HG02678 (cell line): ENCODE measurements around the gene RIT2.

Experiments used
- ATAC-seq: cut with Tn5 transposase; IDR thresholded peaks from one replicate; pipeline ENCODE4 v1.9.1; 2021; ENCODE audit warnings: mild to moderate bottlenecking, moderate library complexity; ENCODE audit not compliant: unreplicated experiment

Gene RIT2

DNA sequence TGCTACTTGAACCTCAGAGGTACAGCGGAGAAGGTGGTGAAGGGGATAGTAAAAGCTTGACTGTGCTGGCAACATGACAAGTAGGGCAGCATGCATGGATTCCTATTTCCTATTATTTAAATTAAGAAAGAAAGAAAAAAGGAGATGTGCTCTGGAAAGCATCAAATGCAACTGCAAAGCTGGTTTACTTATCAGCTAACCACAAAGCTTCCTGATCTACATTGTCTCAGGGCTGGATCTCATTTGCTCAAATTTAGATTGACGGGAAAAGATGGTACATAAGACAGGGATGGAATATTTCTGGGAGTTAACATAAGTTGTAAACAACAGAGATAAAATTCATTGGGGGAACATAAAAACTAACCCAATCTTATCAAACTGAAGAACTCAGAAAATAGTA, 178.0 kb downstream of the RIT2 start:
- no peak for ATAC-seq

DNA sequence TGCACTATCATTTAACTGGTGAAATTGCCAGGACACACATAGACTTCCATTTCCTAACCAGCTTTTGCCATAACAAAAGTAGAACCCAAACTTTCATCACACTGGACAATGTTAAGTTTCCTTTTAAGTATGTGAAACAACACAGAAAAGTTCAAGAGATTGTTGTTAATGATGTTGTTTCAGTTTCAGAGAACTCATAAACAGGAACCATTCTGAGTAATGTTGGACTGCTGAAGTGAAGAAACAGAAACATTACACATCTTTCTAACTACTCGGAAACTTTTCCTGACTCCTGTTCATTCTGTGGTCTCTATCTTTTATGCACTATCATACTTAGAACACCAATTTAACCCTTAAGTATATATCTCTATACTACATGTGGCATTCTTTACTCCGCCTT, 179.2 kb downstream of the RIT2 start:
- ATAC-seq = no peak

DNA sequence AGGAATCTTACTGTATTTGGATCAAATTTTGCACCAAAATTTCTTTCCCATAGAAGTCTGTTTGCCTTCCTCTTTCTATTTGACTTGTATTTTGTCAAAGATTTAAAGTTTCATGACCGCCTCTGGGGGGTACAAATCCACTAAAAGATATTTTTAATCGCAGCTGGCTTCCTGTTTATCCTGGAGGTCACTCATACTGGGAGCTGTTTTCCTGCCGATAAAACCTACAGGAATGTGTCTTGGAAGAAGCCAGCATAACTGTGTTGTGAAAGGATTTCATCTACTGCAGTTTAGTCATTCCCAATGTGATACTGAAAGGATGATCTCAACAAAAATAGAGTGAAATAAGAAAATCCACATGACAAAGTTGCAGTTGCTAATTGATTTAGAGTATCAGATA, 184.0 kb downstream of the RIT2 start:
- ATAC-seq = no peak

DNA sequence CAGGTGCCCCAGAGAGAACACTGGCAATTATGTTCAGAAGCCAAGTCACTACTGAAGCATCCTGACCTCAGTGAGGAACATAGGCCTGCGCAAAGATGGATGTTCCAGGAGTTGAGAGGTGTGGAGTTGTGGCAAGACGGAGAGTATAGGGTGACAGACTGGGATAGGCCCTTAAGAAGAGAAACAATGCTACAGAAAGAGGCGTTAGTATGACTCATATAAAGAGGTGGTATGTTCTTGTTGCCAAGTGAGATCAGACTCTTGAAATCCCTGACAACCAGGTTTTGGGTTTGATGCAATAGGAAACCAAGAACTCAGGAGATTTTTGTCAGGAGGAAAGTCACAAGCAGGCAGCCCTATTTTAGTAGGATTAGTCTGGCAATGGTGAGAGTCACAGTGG, 185.6 kb downstream of the RIT2 start:
- no peak for ATAC-seq

DNA sequence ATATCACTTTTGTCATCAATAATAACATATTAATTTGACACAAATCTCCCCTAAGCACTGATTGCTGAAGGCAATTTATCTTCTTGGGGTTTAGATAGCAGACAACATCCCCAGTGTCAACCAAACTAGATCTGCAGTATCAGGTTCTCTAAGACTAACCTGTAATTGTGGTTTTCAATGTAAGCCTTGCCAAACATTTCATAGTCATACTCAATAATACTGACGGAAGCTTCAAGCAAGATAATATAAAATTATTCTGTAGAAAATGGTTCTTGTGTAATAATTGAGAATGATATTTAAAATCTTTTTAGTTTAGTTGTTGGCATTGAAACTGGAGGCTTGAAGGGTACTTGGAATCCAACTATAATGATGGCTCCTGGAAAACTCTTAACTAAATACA, 186.3 kb downstream of the RIT2 start:
- ATAC-seq = no peak

DNA sequence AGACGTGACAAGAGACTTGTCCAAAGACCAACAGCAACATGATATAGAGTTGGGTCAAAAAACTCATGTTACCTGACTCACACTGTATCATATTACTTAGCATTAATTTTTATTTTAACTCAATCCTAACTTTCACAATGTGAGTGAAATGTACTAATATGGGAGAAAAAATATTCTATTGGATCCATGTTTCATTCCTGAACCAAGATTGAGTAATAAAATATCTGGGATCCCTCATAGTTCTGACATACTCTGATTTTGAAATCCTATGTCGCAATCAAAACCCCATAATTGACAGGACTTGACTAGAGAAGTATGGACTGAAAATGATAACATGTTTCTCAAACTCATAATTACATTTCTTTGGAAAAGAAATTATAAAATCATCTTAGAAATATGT, 190.4 kb downstream of the RIT2 start:
- no peak for ATAC-seq

DNA sequence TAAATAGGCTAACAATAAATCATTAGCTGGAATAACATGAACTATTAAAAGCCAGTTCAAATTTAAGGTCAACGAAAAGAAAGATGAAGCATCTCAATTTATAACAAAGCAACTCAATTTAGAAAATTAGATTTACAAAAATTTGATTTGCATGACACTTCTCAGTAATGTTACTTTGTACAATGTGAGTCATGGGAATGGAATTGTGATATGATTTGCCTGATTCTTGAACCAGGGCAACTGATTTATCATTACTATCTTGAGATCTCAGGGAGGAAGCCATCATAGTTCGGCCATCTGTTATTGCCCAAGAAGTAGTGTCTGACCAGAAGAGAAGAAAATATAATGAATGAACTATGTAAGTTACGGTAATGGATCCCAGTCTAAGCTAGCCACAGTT, 193.1 kb downstream of the RIT2 start:
- no peak for ATAC-seq

DNA sequence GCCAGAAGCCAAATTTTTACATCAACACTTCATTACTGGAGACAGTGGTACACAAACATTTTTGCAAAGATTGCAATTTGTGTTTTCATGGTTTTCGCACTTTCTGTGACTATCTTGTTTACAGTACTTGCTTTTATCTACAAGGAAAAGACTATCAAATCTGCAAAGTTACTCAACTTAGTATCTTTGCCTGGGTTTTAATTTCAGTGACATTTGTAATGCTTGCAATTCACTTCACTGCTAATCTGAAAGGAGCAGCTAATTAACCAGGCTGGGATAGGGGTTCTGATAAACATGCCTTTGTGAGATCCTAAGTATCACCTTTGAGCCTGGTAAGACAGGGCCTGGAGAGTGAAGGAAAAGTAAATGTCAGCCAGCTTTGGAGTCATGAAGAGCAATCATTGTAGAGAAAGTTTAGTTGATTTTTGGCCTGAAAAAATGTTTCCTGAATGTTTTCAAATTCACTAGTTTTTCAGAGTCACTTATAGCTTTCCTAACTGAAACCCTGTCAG, 194.2 kb downstream of the RIT2 start:
- ATAC-seq = no peak

DNA sequence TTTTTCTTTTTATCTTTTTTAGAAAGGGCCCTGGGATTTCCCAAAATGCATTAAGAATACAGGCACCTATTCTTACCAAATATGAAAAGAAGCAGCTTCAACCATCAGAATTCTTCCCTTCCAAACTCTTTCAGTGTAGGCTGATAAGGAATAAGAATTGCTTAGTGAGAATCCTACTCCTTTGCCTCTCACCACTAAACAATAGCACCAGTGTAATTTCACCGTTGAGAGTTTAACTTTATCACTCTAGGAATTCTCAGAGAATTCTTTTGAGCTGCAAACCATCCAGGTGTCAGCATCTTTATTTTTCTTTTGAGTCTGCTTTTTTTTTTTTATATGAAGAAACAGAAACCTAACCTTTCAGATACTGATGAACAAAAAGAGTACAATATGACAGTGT, 194.9 kb downstream of the RIT2 start:
- no peak for ATAC-seq

DNA sequence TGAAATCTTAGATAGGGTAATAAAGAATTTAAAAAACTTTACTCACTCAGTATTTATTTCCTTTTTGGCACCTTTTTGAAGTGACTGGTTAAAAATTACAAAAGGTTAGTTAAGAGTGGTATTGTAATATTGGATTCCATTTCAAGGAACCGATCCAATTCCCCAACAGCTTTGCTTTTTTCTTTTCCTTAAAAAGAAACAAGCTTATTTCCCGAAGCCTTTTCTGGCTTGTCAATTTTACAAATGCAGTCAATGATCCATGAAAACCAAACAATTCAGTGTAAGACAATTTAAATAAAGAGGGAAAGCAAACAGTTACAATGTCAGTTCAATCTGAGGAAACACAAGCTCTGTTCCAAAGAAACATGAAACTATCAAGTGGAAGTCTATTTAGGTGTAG, 200.2 kb downstream of the RIT2 start:
- no peak for ATAC-seq

DNA sequence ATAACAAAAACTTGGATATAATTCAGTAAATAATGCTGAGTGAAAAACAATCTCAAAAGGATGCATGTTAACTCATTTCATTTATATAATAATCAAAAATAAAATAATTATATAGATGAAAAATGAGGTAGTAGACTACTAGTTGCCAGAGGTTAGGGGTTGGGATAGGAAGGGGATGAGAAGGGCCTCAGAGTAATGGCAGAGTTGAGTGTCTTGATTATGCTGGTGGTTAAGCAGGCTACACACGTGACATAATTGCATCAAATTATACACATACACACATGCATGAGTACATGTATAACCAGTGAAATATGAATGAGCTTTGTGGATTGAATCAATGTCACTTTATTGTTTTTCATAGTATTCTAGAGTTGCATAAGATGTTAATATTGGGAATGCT, 201.0 kb downstream of the RIT2 start:
- ATAC-seq = no peak

DNA sequence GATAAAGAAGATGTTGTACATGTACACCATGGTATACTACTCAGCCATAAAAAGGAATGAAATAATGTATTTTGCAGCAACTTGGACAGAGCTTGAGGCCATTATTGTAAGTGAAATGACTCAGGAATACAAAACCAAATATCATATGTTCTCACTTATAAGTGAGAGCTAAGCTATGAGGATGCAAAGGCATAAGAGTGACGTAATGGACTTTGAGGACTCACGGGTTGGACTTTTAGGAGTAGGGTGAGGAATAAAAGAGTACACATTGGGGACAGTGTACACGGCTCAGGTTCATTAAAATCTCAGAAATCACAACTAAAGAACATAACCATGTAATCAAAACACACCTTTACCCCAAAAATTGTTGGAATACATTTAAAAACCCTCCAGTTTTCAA, 206.4 kb downstream of the RIT2 start:
- no peak for ATAC-seq

DNA sequence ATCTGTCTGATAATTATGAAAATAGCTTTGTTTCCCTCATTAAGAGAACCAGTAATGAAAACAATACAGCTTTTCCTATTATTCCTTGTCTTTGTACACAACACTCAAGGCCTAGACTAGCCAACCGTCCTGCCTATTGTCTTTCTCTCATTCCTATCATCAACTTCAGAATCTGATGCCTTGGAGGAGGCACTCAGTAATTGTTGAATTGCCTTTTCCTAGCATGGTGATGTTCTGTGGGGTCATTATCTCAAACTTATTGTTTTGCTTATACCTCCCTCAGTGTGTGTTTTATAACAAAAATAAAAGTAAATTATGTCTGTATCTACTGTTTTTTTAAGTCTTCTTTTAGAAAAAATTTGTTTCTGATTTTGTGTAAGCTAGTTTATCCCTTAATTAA, 208.7 kb downstream of the RIT2 start:
- ATAC-seq = no peak

DNA sequence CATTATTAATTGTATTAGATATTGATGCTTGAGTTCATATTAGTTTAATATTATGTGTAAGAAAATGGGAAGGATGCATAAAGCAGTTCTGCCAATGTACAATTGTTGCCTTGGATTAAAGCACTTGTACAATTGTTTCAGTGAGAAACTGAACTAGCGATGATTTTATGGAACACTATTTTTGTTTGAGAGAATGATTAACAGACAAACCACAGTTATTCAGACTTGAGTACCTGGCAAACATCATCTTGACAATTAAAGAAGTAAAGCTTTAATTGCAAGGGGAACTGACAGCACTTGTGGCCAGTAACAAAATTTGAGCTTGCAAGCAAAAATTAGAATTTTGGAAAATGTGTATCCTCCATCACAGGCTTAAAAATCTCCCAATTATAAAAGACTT, 214.3 kb downstream of the RIT2 start:
- no peak for ATAC-seq

DNA sequence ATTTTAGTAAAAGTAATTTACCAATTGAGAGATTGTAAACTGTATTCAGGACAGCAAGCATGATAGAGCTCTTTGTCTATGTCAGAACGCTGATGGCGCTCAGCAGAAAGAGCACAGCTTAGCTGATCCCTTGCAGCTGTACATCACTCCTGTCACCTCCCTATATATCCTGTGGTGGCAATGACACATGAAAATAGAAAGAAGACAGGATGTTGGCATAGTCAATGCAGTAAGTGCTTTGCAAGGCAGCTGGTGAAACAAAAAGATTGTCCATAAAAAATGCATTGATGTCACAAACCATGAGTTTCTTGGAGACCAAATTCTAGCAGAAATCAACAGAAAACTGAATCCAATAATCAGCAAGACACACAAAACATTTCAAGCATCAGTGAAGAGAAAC, 221.5 kb downstream of the RIT2 start:
- ATAC-seq = no peak

DNA sequence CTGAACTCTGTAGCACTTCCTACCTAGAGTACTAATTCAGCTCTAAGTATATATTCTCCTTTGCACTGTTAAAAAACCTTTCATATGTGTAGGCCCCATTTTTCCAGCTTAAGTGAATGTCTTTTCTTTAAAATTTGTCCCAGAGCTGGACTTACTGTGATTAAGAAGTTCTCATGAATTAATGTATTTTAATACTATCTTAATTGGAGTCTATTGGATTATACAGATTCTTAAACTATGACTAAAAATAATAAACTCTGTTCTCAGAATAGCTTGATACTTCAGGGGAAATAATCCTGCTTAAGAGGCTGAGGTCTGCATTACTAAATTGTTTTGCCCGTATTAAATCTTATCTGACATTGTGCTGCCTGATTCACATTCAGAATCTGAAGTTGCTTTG, 223.3 kb downstream of the RIT2 start:
- ATAC-seq = no peak

DNA sequence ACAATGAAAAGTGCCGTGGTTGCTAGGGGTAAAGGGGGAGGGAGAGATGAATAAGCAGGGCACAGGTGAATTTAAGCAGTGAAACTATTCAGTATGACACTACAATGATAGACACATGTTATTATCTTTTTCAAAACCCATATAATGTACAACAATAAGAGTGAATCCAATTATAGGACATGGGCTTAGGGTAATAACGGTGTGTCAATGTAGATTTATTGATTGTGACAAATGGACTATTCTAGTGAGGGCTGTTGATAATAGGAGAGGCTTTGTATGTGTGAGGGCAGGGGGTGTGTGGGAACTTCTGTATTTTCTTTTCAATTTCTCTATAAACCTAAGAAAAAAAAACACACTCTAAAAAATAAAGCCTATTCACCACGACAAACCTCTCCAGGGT, 223.8 kb downstream of the RIT2 start:
- no peak for ATAC-seq

DNA sequence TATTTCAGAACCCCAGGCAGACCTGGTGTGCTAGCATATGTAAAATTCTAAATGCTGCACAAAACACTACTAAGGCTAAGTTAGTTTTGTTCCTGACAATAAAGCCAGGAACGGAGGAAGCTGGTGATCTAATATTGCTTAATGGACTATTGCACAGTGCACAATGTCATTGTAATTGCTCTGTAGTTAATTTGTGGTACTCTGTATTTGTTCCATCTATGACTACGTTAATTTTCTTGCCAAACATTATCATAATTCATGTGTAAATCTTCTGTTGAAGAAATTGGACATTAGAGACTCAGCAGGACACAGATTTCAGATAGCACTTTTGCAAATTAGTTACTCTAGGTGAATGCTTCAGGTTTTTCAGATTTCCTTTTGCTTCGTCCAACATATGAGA, 232.3 kb downstream of the RIT2 start:
- no peak for ATAC-seq

DNA sequence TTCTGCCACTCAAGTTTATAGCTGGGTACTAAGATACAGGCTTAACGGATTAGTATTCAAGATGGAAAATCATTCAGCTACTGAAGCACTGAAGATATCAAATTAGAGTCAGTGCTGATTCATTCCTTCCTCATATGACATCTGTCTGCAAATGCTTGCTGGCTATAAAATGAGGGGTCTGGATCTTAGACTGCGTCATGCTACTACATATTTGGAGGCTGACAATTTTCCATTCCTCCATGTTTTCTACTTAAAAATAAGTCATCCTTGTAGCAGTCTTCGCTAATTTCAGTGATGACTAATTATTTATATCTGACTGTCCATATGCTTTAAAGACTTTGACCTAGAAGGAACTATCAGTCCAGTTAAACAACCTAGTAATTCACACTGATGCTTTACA, 233.4 kb downstream of the RIT2 start:
- no peak for ATAC-seq

DNA sequence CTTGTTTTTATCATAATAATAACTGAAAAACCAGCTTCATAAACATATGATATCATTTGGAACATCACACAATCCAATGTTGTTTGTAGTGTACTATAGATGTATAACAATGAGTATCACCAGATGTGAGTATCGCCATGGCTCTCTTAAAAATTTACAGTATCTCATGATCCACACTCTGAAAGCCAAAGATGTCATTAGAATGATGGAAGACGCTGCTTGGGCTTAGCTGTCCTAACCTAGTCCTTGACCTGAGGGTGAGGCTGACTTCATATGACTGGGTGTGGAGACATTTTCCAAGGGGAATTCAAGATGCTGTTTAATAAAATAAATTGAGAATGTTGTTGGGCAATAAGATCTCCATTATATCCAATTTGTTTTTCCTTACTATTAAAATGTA, 242.6 kb downstream of the RIT2 start:
- no peak for ATAC-seq

DNA sequence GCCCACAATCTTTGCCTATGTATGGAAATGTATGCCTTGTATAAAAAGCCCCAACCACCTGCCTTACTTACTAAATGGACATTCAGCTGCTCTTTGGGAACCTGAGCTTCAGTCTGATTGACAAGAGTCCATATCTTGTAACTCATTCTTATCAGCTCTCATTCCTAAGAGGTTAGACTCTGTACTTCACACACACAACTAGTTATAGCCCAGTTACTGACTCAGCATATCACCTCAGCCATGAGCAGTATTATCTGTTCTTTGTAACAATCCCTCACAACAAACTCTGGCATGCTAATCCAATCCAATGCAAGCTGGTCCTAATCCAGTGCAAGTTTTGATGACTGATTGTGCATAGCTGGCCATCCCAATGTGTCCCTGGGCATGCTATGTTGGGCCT, 250.6 kb downstream of the RIT2 start:
- ATAC-seq = no peak

DNA sequence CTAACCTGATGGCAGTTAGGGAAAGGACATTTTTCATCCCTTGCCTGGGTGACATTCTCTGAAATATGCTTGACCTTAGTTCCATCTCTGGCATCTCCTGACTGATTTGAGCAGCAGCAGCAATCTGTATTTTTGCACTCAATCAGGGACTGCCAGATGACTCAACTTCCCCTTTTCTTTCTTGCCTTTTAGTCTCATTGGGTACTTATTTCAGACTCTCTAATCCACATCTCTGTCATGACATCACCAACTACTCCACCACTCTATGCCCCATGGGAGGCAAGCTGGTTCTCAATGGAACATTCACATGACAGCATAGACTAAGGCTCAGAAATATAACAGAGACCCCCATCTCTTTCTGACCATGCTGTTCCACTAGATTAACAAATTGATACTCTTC, 254.2 kb downstream of the RIT2 start:
- no peak for ATAC-seq

DNA sequence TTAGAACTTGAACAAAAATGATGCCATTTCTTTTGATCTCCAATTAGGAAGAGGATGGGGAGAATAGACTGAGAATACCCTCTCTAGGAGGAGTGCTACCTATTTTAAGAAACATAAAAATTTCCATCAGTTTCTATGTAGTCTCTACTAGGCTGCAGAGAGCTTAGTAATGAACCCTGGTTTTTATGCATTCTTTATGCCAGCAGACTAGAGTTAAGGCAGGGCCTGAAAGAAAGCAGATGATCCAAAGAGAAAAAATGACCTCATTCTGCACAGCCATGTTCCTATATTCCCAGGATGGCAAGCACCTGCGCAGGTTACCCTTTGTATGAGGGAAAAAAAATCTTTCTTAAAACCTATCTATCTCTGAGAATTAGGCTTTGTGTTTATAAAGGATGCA, 254.9 kb downstream of the RIT2 start:
- no peak for ATAC-seq

DNA sequence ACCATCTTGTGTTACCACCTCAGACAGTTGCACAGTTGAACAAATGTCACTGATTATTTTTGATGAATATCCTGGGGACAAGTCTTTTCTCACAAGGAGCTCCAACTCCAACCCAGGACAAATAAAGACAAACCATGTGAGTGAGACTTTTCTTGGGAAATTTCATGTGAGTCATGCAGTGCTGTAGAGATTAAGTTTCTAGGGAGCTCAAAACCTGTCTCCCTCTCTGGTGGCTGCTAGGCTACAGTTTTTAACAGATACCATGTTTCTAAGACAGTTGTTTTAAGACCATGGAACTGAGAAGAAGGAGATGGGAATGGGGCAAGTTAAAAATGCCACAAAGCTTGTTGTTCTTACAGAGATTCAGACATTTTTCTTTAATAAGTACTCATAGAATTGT, 255.5 kb downstream of the RIT2 start:
- no peak for ATAC-seq
